Left cardiac atrium (tissue), 4 donors: ENCODE measurements around the gene HOXD1. TPM values are rescaled to one million over a fixed set of nuclear protein-coding genes. Genes with fewer than 3 reads are reported as not detected.

Source experiments
- ATAC-seq, 2 donors: fragments of 200-7000 bp; cut with Tn5 transposase; one replicate each; pipeline ENCODE4 v1.9.1; 2020; ENCODE audit warnings: mild to moderate bottlenecking in 2 of 2, moderate library complexity in 2 of 2
- DNase-seq: peaks from one replicate; pipeline ENCODE4 v3.0.0-alpha.2; 2020
- intact Hi-C, 2 donors: fragments of 100-400 bp; cut with DNase I; formaldehyde crosslinking; loops; one replicate each; pipeline versions ENCODE4 v1.14.1 to v1.15.1; 2022 to 2023
- total RNA-seq, 2 donors: library from RNA; stranded (reverse); fragmentation: NEBNext Ultra II Directional; extraction: Animal tissue kit (Norgen Biotek cat#: 25700); gene quantifications; one replicate each; pipeline ENCODE4 v1.2.1, GENCODE V29; 2021
- donor health status: DM: no; HTN: yes; CAD: no.
- donor health status: DM: no; HTN: yes; CAD: no; lungs with severe emphysema.
- donor health status: DM: yes; HTN: yes; CAD: no.
- donor health status: Dilated cardiomyopathy.

The HOXD1 gene
- total RNA-seq, 2 donors from 2014 or later = 0.21 TPM; not detected in 1

GRCh38 chr2:176174824-176175708, 13.4 kb upstream of the HOXD1 start:
- ATAC-seq (no peak), DNase-seq (no peak)
- intact Hi-C loops = no loop called here

GRCh38 chr2:176175709-176176607, 12.5 kb upstream of the HOXD1 start:
- DNase-seq (no peak), ATAC-seq (no peak)
- intact Hi-C loops = no loop called here

DNA sequence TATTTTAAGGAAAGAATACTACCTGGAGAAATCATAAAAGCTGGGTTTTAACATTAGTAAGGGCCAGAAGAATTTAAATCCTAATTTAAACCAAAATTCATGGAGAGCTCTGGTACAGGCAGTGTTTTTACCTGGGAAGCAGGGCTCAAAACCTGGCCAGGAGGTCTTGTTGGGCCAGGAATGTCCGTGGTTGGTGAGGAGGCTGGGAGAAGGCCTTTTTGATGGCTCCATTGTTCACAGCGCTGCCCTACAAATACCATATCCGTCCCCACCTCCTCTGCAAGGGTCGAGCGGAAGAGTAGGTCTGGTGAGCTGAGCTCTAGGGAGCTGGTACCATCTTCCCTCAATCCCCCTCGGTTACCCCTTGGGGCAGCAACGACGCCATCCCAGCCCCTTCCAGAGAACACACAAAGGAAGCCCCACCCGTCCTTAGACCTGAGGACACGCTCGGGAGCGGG, 10.9 kb upstream of the HOXD1 start:
- no peak for DNase-seq
- intact Hi-C loops = no loop called here
- peak in 1 of 2 donors; percentile 22 for ATAC-seq

DNA sequence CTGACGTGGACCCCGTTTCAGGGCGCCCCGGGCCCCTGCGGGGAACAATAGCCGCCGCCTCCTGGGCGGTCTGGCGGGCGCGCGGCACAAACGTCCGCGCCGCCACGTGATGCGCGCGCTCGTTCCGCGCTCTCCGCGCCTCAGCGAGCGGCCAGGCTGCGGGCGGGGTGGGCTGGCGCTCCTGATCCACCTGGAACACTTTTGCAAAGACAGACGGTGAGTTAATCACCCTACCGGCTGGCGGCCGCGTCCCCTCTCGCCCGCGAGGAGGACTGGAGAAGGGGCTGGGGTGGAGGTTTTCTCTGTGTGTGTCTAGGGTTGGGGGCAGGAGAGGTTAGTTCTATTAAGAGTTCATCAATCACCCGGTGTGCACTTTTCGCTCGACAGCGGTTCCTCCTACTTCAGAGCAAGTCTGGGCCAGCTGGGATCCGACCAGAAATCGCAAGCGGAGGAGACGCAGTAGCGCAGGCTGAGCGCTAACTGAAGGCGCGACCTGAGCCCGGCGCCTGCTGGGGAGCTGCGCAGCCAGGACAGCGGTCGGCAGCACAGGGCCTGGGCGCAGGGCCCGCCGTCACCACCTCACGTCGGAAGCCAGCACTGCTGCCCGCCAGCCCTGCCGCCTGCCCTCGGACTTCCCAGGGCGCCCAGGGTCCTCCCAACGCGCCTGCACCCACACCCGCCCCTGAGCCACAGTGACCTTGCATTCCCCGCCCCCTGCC, 10.3 kb upstream of the HOXD1 start:
- intact Hi-C loops = no loop called here
- ATAC-seq = peak in 1 of 2 donors; percentile 48
- no peak for DNase-seq

DNA sequence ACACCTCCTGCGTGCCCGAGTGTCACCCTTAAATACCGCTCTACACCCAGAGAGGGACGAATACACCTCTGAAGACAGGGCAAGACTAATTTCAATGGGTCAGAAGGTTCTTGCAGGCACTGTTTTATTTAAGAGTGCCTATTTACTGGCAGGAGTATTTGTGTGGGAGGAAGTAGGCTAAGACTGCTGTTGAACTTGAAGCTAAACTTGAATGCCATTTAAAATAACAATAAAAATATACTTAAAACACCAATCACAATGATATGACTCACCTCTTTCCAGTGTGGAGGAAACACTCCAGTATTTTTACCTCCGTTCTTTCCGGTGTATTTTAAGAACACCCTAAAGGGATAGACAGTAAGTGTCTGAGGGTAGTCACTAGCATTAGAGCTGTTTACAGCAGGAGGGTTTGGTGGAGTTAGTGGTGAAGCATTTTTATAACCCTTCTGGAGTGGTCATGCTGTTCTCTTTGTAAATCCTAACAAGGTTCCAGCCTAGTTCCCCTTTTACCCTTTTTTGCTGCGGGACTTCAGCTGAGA, 9.6 kb upstream of the HOXD1 start:
- intact Hi-C loops = no loop called here
- DNase-seq = no peak
- no peak for ATAC-seq

GRCh38 chr2:176181551-176181950, 6.9 kb upstream of the HOXD1 start:
- DNase-seq = no peak
- no peak for ATAC-seq
- intact Hi-C loops = no loop called here

- DNase-seq (no peak), ATAC-seq (no peak)
- intact Hi-C loops = no loop called here
These were observed 5.8 kb upstream of the HOXD1 start for GRCh38 chr2:176182671-176183070.

DNA sequence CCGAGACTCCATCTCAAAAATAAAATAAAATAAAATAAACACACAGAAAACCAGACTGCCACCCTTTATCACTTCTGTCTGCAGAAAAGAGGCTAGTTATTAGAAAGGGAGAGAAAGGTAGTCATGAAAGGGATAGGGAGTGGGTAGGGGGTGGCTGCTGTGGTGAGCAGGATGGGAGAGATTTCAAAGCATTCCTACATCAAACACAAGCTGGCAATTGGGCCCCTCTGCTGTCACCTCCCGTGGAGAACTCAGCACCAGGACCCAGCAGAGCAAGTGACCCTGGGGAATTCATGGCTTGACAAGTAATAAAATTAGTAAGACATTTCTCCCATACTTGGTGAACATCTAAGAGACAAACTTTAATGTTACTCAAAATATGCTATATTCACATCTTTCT, 3.7 kb upstream of the HOXD1 start:
- DNase-seq = no peak
- no peak for ATAC-seq
- intact Hi-C loops = no loop called here

DNA sequence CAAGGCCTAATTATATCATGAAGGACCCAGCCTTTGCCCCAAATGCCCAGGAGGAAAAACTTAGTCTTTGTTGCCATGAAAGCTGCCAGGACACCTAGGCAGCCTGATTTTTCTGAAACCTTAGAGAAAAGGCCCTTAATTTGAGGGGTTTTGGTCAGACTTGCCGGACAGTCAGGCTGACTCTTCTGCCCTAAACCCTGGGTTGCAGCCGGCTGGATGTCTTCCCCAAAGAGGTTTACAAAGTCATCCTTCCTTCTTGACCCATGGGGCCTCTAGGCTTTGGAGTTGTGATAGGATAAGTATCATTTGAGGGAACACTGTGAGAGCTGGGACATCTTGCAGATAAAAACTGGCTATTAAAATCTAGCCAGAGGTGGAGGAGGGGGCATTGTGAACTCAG, 2.4 kb upstream of the HOXD1 start:
- intact Hi-C loops = no loop called here
- DNase-seq = no peak
- ATAC-seq = no peak

- DNase-seq = no peak
- intact Hi-C loops = no loop called here
- ATAC-seq = no peak
These were observed 1.1 kb upstream of the HOXD1 start for GRCh38 chr2:176187200-176187898.

GRCh38 chr2:176188774-176189680, 559 bp downstream of the HOXD1 start:
- DNase-seq (no peak), ATAC-seq (peak; percentile 29 to 44)
- intact Hi-C loops = no loop called here

- intact Hi-C loops = no loop called here
- ATAC-seq = peak in 1 of 2 donors; percentile 61
- no peak for DNase-seq
These were observed 1.5 kb downstream of the HOXD1 start for GRCh38 chr2:176189681-176190641.

GRCh38 chr2:176192351-176192750, 3.9 kb downstream of the HOXD1 start:
- no peak for ATAC-seq
- intact Hi-C loops = no loop called here
- DNase-seq = no peak

- intact Hi-C loops = no loop called here
- ATAC-seq (no peak), DNase-seq (no peak)
These were observed 4.6 kb downstream of the HOXD1 start for GRCh38 chr2:176193048-176193447.

- ATAC-seq = no peak
- intact Hi-C loops = no loop called here
- DNase-seq = no peak
These were observed 11.4 kb downstream of the HOXD1 start for GRCh38 chr2:176199902-176200301.

- ATAC-seq (no peak), DNase-seq (no peak)
- intact Hi-C loops = no loop called here
These were observed 12.5 kb downstream of the HOXD1 start for GRCh38 chr2:176200971-176201370.

- intact Hi-C loops = no loop called here
- no peak for ATAC-seq
- DNase-seq = no peak
These were observed 14.0 kb downstream of the HOXD1 start for GRCh38 chr2:176202491-176202890.
